HCT116 (cell line): ENCODE results near the gene LRRTM2. TPM values are rescaled to one million over a fixed set of nuclear protein-coding genes. Genes with fewer than 3 reads are reported as not detected.

Source experiments
- ATAC-seq: fragments of 200-7000 bp; cut with Tn5 transposase; 2 replicates; pipeline ENCODE4 v1.9.1; 2020; ENCODE audit warnings: mild to moderate bottlenecking, moderate library complexity
- BruUV-seq: library from RNA; stranded (reverse); fragments of 400-500 nt; replicated peaks from 2 replicates; lab custom pipeline; 2021; lab: Mats Ljungman, UMichigan
- CTCF ChIA-PET: fragments of 300-600 bp; sonication (Branson Sonifier 250); formaldehyde crosslinking; loops from one replicate; lab custom pipeline; 2021; ENCODE audit warnings: antibody characterized with exemption; lab: Charles Lee
- POLR2A ChIA-PET: fragments of 300-600, 350-600 bp; sonication (Branson Sonifier 250); formaldehyde crosslinking; loops from one replicate; lab custom pipeline; 2021; ENCODE audit warnings: antibody characterized with exemption; lab: Charles Lee
- RAD21 ChIA-PET, 2 experiments: fragments of 300-600 bp; sonication (Branson Sonifier 250); formaldehyde crosslinking; loops; one replicate each; lab custom pipeline; 2023; ENCODE audit warnings: low total read pairs in 2 of 2; ENCODE audit not compliant: uncharacterized antibody in 2 of 2, unreplicated experiment in 2 of 2, low non-redundant PET in 1 of 2; lab: Charles Lee
- DNase-seq: peaks from one replicate; pipeline ENCODE4 v3.0.0-alpha.2; 2010; ENCODE audit warnings: low read depth, low spot score
- H2AFZ ChIP-seq: fragments of 200-600 bp; shearing (Covaris generic), sonication (generic); 2 replicates; pipeline ENCODE4 v1.6.1; 2017; ENCODE audit warnings: low read depth, mixed run types, mixed read lengths, antibody characterized with exemption, low read length; ENCODE audit not compliant: poor library complexity, severe bottlenecking
- H3K27ac ChIP-seq: 2 replicates; pipeline ENCODE4 v1.5.1; 2012; ENCODE audit warnings: low read depth, low read length
- H3K27me3 ChIP-seq: fragments of 200-600 bp; sonication (generic); 2 replicates; pipeline ENCODE4 v1.6.1; 2016; ENCODE audit warnings: mixed run types, low read length, mixed read lengths; ENCODE audit not compliant: insufficient read depth
- H3K36me3 ChIP-seq, 2 experiments: fragments of 200-500 bp in 1 of 2; fragments of 200-600 bp in 1 of 2; sonication (Bioruptor generic) in 1 of 2; sonication (generic) in 1 of 2; 2 replicates each; pipeline versions ENCODE4 v1.5.1 to v1.6.1; 2014 to 2016; ENCODE audit warnings: low read length in 2 of 2, inconsistent platforms in 1 of 2, mixed read lengths in 1 of 2, mixed run types in 1 of 2; ENCODE audit not compliant: insufficient read depth in 2 of 2, control insufficient read depth in 1 of 2
- H3K4me1 ChIP-seq, 2 experiments: fragments of 200-600 bp in 1 of 2; sonication (generic) in 1 of 2; 2 replicates each; pipeline versions ENCODE4 v1.5.1 to v1.6.1; 2012 to 2017; ENCODE audit warnings: low read length in 2 of 2, inconsistent platforms in 1 of 2, mild to moderate bottlenecking in 1 of 2, mixed read lengths in 1 of 2, mixed run types in 1 of 2, moderate library complexity in 1 of 2; ENCODE audit not compliant: insufficient read depth in 2 of 2, control insufficient read depth in 1 of 2
- H3K4me2 ChIP-seq: fragments of 200-600 bp; sonication (generic); 2 replicates; pipeline ENCODE4 v1.6.1; 2017; ENCODE audit warnings: mixed run types, low read length, mixed read lengths
- H3K4me3 ChIP-seq, 2 experiments: fragments of 200-600 bp in 1 of 2; sonication (generic) in 1 of 2; replicated peaks in 1 of 2; 2 replicates each; pipeline ENCODE4 v1.5.1; 2011 to 2016; ENCODE audit warnings: low read length in 2 of 2, control low read depth in 1 of 2, low read depth in 1 of 2, mild to moderate bottlenecking in 1 of 2, mixed read lengths in 1 of 2, mixed run types in 1 of 2
- H3K79me2 ChIP-seq: fragments of 200-600 bp; sonication (generic); 2 replicates; pipeline ENCODE4 v1.6.1; 2017; ENCODE audit warnings: mild to moderate bottlenecking, mixed run types, low read length, moderate library complexity, mixed read lengths; ENCODE audit not compliant: insufficient read depth
- H3K9ac ChIP-seq: fragments of 200-600 bp; sonication (generic); 2 replicates; pipeline ENCODE4 v1.6.1; 2016; ENCODE audit warnings: low read length, mixed read lengths
- H3K9me2 ChIP-seq: fragments of 200-600 bp; sonication (generic), shearing (Covaris generic); 2 replicates; pipeline ENCODE4 v1.6.1; 2017; ENCODE audit warnings: mixed run types, mild to moderate bottlenecking, moderate library complexity; ENCODE audit not compliant: insufficient read depth
- H3K9me3 ChIP-seq, 2 experiments: fragments of 200-500 bp in 1 of 2; fragments of 200-600 bp in 1 of 2; sonication (Bioruptor generic) in 1 of 2; sonication (generic) in 1 of 2; 2 replicates each; pipeline ENCODE4 v1.6.1; 2014 to 2017; ENCODE audit warnings: low read length in 2 of 2, mixed read lengths in 2 of 2, inconsistent platforms in 1 of 2, low read depth in 1 of 2, mild to moderate bottlenecking in 1 of 2, mixed run types in 1 of 2, moderate library complexity in 1 of 2; ENCODE audit not compliant: control insufficient read depth in 1 of 2, insufficient read depth in 1 of 2
- H4K20me1 ChIP-seq: fragments of 200-600 bp; sonication (generic), shearing (Covaris generic); 2 replicates; pipeline ENCODE4 v1.6.1; 2017; ENCODE audit warnings: mixed run types, mild to moderate bottlenecking, moderate library complexity; ENCODE audit not compliant: insufficient read depth
- ATF3 ChIP-seq: IDR thresholded peaks from 2 replicates; pipeline ENCODE4 v1.6.1; 2012
- CEBPB ChIP-seq: IDR thresholded peaks from 2 replicates; pipeline ENCODE4 v1.6.1; 2012; ENCODE audit warnings: low read depth
- RAD21 ChIP-seq: IDR thresholded peaks from 2 replicates; pipeline ENCODE4 v1.6.1; 2012; ENCODE audit warnings: low read depth, mild to moderate bottlenecking
- ZFX ChIP-seq: fragments of 450-650 bp; IDR thresholded peaks from 2 replicates; pipeline ENCODE4 v1.6.1; 2017
- intact Hi-C: fragments of 100-400 bp; cut with micrococcal nuclease; formaldehyde crosslinking; loops from 2 replicates; pipeline ENCODE4 v1.10.0; 2022
- total RNA-seq: library from RNA; stranded (reverse); gene quantifications from one replicate; pipeline ENCODE4 v1.2.1, GENCODE V29; 2021; ENCODE audit not compliant: unreplicated experiment
- TF ChIP-seq, protein P1 (sequence below), 3 experiments: fragments of 200-600 bp in 1 of 3; sonication (generic) in 1 of 3; IDR thresholded peaks in 2 of 3; conservative IDR thresholded peaks in 1 of 3; 2 replicates each; pipeline ENCODE4 v1.5.1; 2012 to 2017; ENCODE audit warnings: low read depth in 2 of 3, low read length in 2 of 3, antibody characterized with exemption in 1 of 3, borderline replicate concordance in 1 of 3, control low read depth in 1 of 3, mild to moderate bottlenecking in 1 of 3, mixed read lengths in 1 of 3, mixed run types in 1 of 3, moderate library complexity in 1 of 3; ENCODE audit not compliant: insufficient read depth in 1 of 3
- TF ChIP-seq, protein P2 (sequence below): IDR thresholded peaks from 2 replicates; pipeline ENCODE4 v1.6.1; 2012
- TF ChIP-seq, protein P3 (sequence below): IDR thresholded peaks from 2 replicates; pipeline ENCODE4 v1.6.1; 2011; ENCODE audit warnings: mild to moderate bottlenecking, low read length, moderate library complexity; ENCODE audit not compliant: insufficient replicate concordance; ENCODE audit errors: extremely low read depth

LRRTM2 gene
- total RNA-seq, 1 experiment from 2014 or later = not detected

- TF ChIP-seq, protein P1, sequence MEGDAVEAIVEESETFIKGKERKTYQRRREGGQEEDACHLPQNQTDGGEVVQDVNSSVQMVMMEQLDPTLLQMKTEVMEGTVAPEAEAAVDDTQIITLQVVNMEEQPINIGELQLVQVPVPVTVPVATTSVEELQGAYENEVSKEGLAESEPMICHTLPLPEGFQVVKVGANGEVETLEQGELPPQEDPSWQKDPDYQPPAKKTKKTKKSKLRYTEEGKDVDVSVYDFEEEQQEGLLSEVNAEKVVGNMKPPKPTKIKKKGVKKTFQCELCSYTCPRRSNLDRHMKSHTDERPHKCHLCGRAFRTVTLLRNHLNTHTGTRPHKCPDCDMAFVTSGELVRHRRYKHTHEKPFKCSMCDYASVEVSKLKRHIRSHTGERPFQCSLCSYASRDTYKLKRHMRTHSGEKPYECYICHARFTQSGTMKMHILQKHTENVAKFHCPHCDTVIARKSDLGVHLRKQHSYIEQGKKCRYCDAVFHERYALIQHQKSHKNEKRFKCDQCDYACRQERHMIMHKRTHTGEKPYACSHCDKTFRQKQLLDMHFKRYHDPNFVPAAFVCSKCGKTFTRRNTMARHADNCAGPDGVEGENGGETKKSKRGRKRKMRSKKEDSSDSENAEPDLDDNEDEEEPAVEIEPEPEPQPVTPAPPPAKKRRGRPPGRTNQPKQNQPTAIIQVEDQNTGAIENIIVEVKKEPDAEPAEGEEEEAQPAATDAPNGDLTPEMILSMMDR (IDR thresholded peaks at IDR 0.05 in 2 of 3, conservative IDR thresholded peaks at IDR 0.05 in 1 of 3; ENCODE audit: borderline replicate concordance in 1 of 3, insufficient read depth in 1 of 3, low read depth in 2 of 3, low read length in 2 of 3) = no peak
- TF ChIP-seq, protein P2, sequence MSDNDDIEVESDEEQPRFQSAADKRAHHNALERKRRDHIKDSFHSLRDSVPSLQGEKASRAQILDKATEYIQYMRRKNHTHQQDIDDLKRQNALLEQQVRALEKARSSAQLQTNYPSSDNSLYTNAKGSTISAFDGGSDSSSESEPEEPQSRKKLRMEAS = no peak
- no peak for TF ChIP-seq RAD21
- TF ChIP-seq CEBPB = no peak
- no peak for TF ChIP-seq ZFX
These were observed 894 bp downstream of the LRRTM2 start (continued) for GRCh38 chr5:138874241-138874640.

DNA sequence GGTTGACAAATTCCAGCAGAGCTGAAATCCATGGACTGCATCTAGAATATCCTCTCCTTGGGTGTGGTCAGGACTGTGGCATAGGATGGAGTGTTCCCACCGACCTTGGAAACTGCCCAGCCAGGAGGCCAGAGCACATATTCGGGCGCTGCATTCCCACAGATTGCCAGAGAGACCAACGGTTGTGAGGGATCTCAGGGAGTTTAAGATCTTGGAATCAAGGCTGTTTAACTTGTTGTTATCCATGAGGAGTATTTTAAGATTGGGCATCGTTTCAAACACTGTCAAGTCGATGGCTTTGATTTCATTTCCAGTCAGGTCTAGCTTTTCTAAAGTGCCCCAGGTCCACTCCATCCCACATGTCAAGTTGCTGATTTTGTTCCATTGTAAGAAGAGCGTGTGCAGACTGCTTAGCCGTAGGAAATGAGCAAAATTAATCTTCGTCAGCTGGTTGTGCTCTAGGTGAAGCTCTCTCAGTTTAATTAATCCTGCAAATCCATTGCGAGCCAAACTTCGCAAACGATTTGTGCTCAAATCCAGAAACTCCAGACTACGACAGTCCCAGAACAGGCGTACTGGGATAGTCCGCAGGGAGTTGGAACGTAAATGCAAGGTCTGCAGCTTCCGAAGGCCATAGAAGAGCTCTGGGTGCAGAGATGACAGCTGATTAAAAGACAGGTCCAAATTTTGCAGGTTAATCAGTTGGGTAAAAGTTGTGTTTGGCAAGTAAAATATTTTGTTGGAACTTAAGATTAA lies 1.5 kb downstream of the LRRTM2 start:
- ChIA-PET CTCF (no interaction called here), RAD21 (no interaction called here), POLR2A (interaction anchor here (1.2 kb wide), 1 partner anchor 12 kb away, joined by 4 read pairs; no protein-coding TSS in a partner anchor)
- no peak overlapping the region for H2AFZ ChIP-seq
- H3K9me2 ChIP-seq = no peaks in the 10 kb centered on the region
- no peaks in the 10 kb centered on the region for H3K9me3 ChIP-seq
- H3K27me3 ChIP-seq = no peaks in the 10 kb centered on the region
- H3K4me1 ChIP-seq = peaks cover 13 to 15% of the 10 kb centered on the region in 2 experiments
- peaks cover 15% of the 10 kb centered on the region; the same call in 1 of the 2 replicates for H4K20me1 ChIP-seq
- H3K9ac ChIP-seq = no peak overlapping the region
- no peak for DNase-seq
- no peaks in the 10 kb centered on the region for H3K36me3 ChIP-seq
- BruUV-seq = no TSS peak
- no peak overlapping the region for H3K4me2 ChIP-seq
- H3K27ac ChIP-seq = no peak overlapping the region
- no peak overlapping the region for H3K4me3 ChIP-seq
- intact Hi-C loops = no loop called here
- no peak for ATAC-seq
- TF ChIP-seq, protein P3, sequence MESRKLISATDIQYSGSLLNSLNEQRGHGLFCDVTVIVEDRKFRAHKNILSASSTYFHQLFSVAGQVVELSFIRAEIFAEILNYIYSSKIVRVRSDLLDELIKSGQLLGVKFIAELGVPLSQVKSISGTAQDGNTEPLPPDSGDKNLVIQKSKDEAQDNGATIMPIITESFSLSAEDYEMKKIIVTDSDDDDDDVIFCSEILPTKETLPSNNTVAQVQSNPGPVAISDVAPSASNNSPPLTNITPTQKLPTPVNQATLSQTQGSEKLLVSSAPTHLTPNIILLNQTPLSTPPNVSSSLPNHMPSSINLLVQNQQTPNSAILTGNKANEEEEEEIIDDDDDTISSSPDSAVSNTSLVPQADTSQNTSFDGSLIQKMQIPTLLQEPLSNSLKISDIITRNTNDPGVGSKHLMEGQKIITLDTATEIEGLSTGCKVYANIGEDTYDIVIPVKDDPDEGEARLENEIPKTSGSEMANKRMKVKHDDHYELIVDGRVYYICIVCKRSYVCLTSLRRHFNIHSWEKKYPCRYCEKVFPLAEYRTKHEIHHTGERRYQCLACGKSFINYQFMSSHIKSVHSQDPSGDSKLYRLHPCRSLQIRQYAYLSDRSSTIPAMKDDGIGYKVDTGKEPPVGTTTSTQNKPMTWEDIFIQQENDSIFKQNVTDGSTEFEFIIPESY = no peak
- TF ChIP-seq ATF3 = no peak
- TF ChIP-seq, protein P2 = no peak
- peaks cover 90% of the 10 kb centered on the region for H3K79me2 ChIP-seq
